WI38 (cell line): ENCODE data around the gene P2RX3.

Experiments used
- H3K4me3 ChIP-seq: 2 replicates; pipeline ENCODE4 v1.5.1; 2011; ENCODE audit warnings: low read depth, mild to moderate bottlenecking, control low read depth, low read length
- TF ChIP-seq, protein P1 (sequence below): IDR thresholded peaks from 2 replicates; pipeline ENCODE4 v1.5.1; 2012; ENCODE audit warnings: low read depth, mild to moderate bottlenecking, control low read depth, low read length

Gene P2RX3

GRCh38 chr11:57368845-57369232, 30.7 kb downstream of the P2RX3 start:
- TF ChIP-seq, protein P1, sequence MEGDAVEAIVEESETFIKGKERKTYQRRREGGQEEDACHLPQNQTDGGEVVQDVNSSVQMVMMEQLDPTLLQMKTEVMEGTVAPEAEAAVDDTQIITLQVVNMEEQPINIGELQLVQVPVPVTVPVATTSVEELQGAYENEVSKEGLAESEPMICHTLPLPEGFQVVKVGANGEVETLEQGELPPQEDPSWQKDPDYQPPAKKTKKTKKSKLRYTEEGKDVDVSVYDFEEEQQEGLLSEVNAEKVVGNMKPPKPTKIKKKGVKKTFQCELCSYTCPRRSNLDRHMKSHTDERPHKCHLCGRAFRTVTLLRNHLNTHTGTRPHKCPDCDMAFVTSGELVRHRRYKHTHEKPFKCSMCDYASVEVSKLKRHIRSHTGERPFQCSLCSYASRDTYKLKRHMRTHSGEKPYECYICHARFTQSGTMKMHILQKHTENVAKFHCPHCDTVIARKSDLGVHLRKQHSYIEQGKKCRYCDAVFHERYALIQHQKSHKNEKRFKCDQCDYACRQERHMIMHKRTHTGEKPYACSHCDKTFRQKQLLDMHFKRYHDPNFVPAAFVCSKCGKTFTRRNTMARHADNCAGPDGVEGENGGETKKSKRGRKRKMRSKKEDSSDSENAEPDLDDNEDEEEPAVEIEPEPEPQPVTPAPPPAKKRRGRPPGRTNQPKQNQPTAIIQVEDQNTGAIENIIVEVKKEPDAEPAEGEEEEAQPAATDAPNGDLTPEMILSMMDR = no peak
- H3K4me3 ChIP-seq = no peak overlapping the region

DNA sequence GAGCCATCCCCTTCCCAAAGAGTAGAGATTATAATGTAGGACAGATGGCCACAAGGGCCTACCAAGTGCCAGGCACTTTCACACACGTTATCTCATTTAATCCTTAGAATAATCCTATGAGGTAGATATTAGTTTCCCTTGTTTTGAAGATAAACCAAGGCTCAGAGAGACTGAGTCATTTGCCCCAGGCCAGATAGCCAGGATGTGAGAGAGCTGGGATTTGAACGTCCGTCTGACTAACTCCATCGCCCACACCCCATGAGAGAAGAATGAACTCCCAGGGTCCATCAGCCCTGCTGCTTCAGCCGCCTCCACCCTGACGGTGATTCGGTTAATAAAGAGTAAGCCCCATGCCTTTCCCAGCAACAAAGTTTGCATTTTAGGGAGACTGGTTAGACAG, 32.1 kb downstream of the P2RX3 start:
- H3K4me3 ChIP-seq = no peak overlapping the region
- TF ChIP-seq, protein P1 = no peak

DNA sequence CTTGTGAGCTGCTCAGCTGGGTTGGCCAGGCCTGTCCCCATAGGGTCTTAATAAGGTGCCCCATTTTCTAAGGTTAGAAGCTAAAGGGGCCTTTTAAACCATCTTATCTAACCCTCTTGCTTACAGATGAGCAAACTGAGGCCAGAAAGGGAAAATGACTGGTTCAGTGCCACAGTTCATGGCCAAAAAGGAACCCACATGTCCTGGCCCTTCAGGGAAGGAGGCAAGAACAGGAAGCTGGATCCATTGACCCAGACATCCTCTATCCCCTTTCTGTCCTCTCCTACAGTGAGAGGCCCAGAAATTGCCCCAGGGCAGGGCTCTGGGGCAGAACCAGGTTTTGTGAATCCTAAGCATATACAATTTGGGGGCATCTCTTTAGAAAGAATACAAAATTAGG, 32.8 kb downstream of the P2RX3 start:
- TF ChIP-seq, protein P1 = no peak
- no peak overlapping the region for H3K4me3 ChIP-seq

DNA sequence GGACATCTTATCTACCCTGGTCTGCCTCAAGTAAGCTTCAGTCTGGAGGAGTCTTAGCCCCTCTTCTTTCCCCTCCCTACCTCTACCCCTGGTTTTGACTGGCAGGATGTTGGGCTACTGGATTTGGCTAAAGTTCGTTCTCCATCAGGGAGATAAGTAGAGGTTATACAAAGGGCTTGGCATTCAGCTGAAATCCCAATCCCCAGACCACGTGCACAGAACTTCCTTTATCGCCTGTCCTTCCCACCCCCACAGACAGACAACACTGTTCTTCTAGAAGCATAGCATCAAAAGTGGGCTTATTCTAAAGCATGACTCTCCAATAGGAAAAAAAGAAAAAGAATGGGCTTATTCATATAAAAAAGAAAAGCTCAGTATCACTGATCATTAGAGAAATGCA, 35.0 kb downstream of the P2RX3 start:
- H3K4me3 ChIP-seq = no peak overlapping the region
- TF ChIP-seq, protein P1 = no peak

- TF ChIP-seq, protein P1 = no peak
- no peak overlapping the region for H3K4me3 ChIP-seq
Measured at GRCh38 chr11:57374966-57375365, 36.8 kb downstream of the P2RX3 start.

DNA sequence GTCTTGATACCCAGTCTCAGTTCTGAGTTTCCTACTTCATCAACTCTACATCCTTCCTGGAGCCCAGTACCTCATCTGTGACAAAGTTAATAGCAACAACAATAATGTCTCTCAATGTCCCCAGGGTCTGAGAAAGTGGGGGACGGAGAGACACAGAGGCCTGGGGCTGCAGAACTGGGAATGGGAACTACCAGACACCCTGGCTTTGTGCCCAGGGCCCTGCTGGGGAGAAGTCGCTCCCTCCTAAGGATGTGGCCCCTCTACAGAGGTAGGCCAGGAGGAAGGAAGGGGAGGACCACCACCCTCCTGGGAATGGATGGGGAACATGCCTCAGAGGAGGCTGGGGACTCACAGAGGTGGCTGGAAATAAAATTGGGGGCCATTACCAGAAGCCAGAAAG, 37.3 kb downstream of the P2RX3 start:
- TF ChIP-seq, protein P1 = no peak
- no peak overlapping the region for H3K4me3 ChIP-seq

GRCh38 chr11:57376095-57377090, 38.2 kb downstream of the P2RX3 start:
- H3K4me3 ChIP-seq = no peak overlapping the region
- TF ChIP-seq, protein P1 = no peak
